Mesendoderm (in vitro differentiated cells): ENCODE data around the gene LTA.

ENCODE experiments used
- DNase-seq: peaks from one replicate; pipeline ENCODE4 v3.0.0; 2013
- H2AK5ac ChIP-seq: 2 replicates; pipeline ENCODE4 v1.6.1; 2013; ENCODE audit warnings: low read length, inconsistent platforms
- H2BK120ac ChIP-seq: 2 replicates; pipeline ENCODE4 v1.6.1; 2013; ENCODE audit warnings: low read depth, mild to moderate bottlenecking, low read length, moderate library complexity, mixed read lengths
- H2BK15ac ChIP-seq: replicated peaks from 2 replicates; pipeline ENCODE4 v1.6.1; 2013; ENCODE audit warnings: low read depth, mild to moderate bottlenecking, moderate library complexity
- H2BK5ac ChIP-seq: 2 replicates; pipeline ENCODE4 v1.6.1; 2013; ENCODE audit warnings: low read length, inconsistent platforms
- H3K18ac ChIP-seq: 2 replicates; pipeline ENCODE4 v1.6.1; 2013; ENCODE audit warnings: mild to moderate bottlenecking, low read length, mixed read lengths
- H3K23ac ChIP-seq: one replicate; pipeline ENCODE4 v1.6.1; 2013; ENCODE audit warnings: low read length
- H3K27ac ChIP-seq: 2 replicates; pipeline ENCODE4 v1.5.1; 2013; ENCODE audit warnings: low read depth, mild to moderate bottlenecking, inconsistent platforms, low read length, moderate library complexity
- H3K27me3 ChIP-seq: 2 replicates; pipeline ENCODE4 v1.6.1; 2013; ENCODE audit warnings: low read length, control low read depth, mild to moderate bottlenecking, inconsistent platforms; ENCODE audit not compliant: insufficient read depth, poor library complexity
- H3K36me3 ChIP-seq: 2 replicates; pipeline ENCODE4 v1.6.1; 2013; ENCODE audit warnings: low read length, inconsistent platforms; ENCODE audit not compliant: control insufficient read depth, insufficient read depth
- H3K4ac ChIP-seq: one replicate; pipeline ENCODE4 v1.6.1; 2013; ENCODE audit warnings: low read depth, mild to moderate bottlenecking, low read length, moderate library complexity
- H3K4me1 ChIP-seq: 2 replicates; pipeline ENCODE4 v1.6.1; 2013; ENCODE audit warnings: low read depth, low read length, inconsistent platforms; ENCODE audit not compliant: control insufficient read depth
- H3K4me2 ChIP-seq: 2 replicates; pipeline ENCODE4 v1.6.1; 2013; ENCODE audit warnings: low read length
- H3K4me3 ChIP-seq: 2 replicates; pipeline ENCODE4 v1.5.1; 2013; ENCODE audit warnings: mild to moderate bottlenecking, low read length
- H3K56ac ChIP-seq: one replicate; pipeline ENCODE4 v1.6.1; 2013; ENCODE audit warnings: low read length
- H3K79me1 ChIP-seq: 2 replicates; pipeline ENCODE4 v1.6.1; 2013; ENCODE audit warnings: low read length, inconsistent platforms
- H3K79me2 ChIP-seq: 2 replicates; pipeline ENCODE4 v1.6.1; 2013; ENCODE audit warnings: mild to moderate bottlenecking, low read length; ENCODE audit not compliant: control insufficient read depth, insufficient read depth
- H3K9ac ChIP-seq: 2 replicates; pipeline ENCODE4 v1.6.1; 2013; ENCODE audit warnings: low read length, inconsistent platforms
- H4K5ac ChIP-seq: one replicate; pipeline ENCODE4 v1.6.1; 2013; ENCODE audit warnings: low read length
- H4K8ac ChIP-seq: one replicate; pipeline ENCODE4 v1.6.1; 2013; ENCODE audit warnings: low read depth, mild to moderate bottlenecking, control low read depth, low read length, moderate library complexity
- WGBS: extraction: QIAGEN DNeasy Blood & Tissue Kit; methylation state at CpG from one replicate; pipeline ENCODE4 v1.1.7; 2013; ENCODE audit warnings: low lambda C conversion rate, missing lambda C conversion rate; ENCODE audit not compliant: insufficient coverage; ENCODE audit errors: extremely low coverage; 5-methylcytosine and 5-hydroxymethylcytosine counted together

LTA gene

GRCh38 chr6:31540640-31541039 is 31.4 kb upstream of the LTA start:
- DNase-seq = no peak
- H3K27me3 ChIP-seq = no peaks in the 10 kb centered on the region
- peak overlapping the region; percentile 80 for H3K9ac ChIP-seq
- no peak overlapping the region for H2AK5ac ChIP-seq
- no peak overlapping the region for H2BK15ac ChIP-seq
- no peak overlapping the region for H3K18ac ChIP-seq
- H3K23ac ChIP-seq = no peak overlapping the region
- peaks cover 25% of the 10 kb centered on the region for H3K36me3 ChIP-seq
- peak overlapping the region; percentile 43 for H3K4me2 ChIP-seq
- H2BK120ac ChIP-seq = no peak overlapping the region
- H4K5ac ChIP-seq = no peak overlapping the region
- H3K4me3 ChIP-seq = peak overlapping the region; percentile 48
- peaks cover 54% of the 10 kb centered on the region for H3K79me2 ChIP-seq
- H3K79me1 ChIP-seq = peaks cover 12% of the 10 kb centered on the region
- H2BK5ac ChIP-seq = no peak overlapping the region
- no peak overlapping the region for H4K8ac ChIP-seq
- peaks cover 5% of the 10 kb centered on the region for H3K4me1 ChIP-seq
- no CpG with 5 or more reads among the region's 4 CpGs for WGBS
- no peak overlapping the region for H3K4ac ChIP-seq
- peak overlapping the region; percentile 82 for H3K56ac ChIP-seq
- no peak overlapping the region for H3K27ac ChIP-seq

- H3K18ac ChIP-seq = peak overlapping the region; percentile 88
- H3K79me1 ChIP-seq = peaks cover 10% of the 10 kb centered on the region
- H3K27ac ChIP-seq = peak overlapping the region; percentile 79
- H3K4me1 ChIP-seq = peaks cover 5% of the 10 kb centered on the region
- H2BK5ac ChIP-seq = peak overlapping the region; percentile 99
- DNase-seq = peak; percentile 80
- peak overlapping the region; percentile 74 for H3K4ac ChIP-seq
- no CpG with 5 or more reads among the region's 21 CpGs for WGBS
- peak overlapping the region; percentile 47 for H2BK120ac ChIP-seq
- peak overlapping the region; percentile 25 for H2AK5ac ChIP-seq
- no peaks in the 10 kb centered on the region for H3K27me3 ChIP-seq
- peak overlapping the region; percentile 82 for H3K56ac ChIP-seq
- H3K23ac ChIP-seq = no peak overlapping the region
- H3K36me3 ChIP-seq = peaks cover 20% of the 10 kb centered on the region
- H3K4me3 ChIP-seq = peak overlapping the region; percentile 48
- no peak overlapping the region for H2BK15ac ChIP-seq
- peak overlapping the region; percentile 85 for H4K5ac ChIP-seq
- peak overlapping the region; percentile 43 for H3K4me2 ChIP-seq
- H3K9ac ChIP-seq = peak overlapping the region; percentile 80
- H4K8ac ChIP-seq = peak overlapping the region; percentile 16
- H3K79me2 ChIP-seq = peaks cover 49% of the 10 kb centered on the region
Observed at GRCh38 chr6:31541059-31541657, 30.9 kb upstream of the LTA start.

DNA sequence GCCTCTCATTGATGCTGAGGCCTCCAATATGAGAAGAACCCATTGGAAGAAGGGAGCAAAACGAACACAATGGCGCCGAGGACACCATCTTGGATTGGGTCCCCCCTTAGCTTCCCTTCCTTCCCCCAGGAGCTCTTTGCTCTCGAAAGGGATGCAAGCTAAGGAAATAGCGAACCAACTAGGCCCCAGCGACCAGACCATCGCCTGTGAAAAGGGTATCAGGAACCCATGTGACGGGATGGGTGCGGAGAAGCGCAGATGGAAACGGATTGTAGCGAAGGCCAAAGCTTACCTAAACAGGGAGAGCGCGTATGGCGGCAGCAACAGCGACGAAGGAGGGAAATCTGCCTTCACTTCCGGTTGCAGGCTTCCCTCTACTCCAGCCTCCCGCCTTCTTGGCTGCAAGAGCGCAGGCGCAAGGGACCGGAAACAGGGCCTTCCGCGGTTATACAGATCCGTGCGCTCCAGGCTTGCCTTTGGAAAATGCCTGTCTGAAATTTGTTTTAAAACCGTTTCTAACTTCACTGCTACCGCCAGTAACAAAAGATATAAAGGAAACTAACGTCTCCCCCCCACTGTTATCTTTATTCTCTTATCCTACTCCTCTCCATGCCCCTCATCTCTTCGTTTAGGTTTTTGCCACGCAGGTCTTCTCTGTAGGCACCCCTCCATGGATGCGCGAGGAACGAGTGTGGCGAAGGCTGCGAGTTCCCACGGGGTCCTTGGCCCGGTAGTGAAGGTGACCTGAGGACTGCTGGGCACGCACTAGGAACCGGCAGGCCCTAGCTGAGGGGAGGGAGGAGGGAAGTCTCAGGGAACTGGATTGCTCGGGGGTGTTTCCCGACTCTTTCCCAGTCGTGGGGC is 30.2 kb upstream of the LTA start, which contains the start of gene DDX39B:
Gene DDX39B, minus strand, starts transcription at position 346 of the 864 bp plus-strand sequence. CDS start 1,471 bp downstream, outside the sequence.
- Histone ChIP-seq H3K23ac (no peak within 1 kb of the TSS), H3K56ac (peak within 1 kb of the TSS; percentile 89), H3K4me1 (peaks cover 5% of the 10 kb centered on the region), H3K27ac (peak within 1 kb of the TSS; percentile 79), H2BK120ac (peak within 1 kb of the TSS; percentile 47), H3K79me2 (peaks cover 42% of the 10 kb centered on the region), H3K4ac (peak within 1 kb of the TSS; percentile 74), H3K4me2 (peak within 1 kb of the TSS; percentile 43), H2BK5ac (peak within 1 kb of the TSS; percentile 99), H3K79me1 (peaks cover 6% of the 10 kb centered on the region), H3K9ac (peak within 1 kb of the TSS; percentile 80), H4K5ac (peak within 1 kb of the TSS; percentile 85), H3K18ac (peak within 1 kb of the TSS; percentile 88), H4K8ac (peak within 1 kb of the TSS; percentile 16), H3K27me3 (no peaks in the 10 kb centered on the region), H2BK15ac (no peak within 1 kb of the TSS), H3K36me3 (peaks cover 14% of the 10 kb centered on the region), H2AK5ac (peak within 1 kb of the TSS; percentile 25), H3K4me3 (peak within 1 kb of the TSS; percentile 75)
- peak; percentile 99 for DNase-seq
- WGBS = no CpG with 5 or more reads among the region's 43 CpGs

DNA sequence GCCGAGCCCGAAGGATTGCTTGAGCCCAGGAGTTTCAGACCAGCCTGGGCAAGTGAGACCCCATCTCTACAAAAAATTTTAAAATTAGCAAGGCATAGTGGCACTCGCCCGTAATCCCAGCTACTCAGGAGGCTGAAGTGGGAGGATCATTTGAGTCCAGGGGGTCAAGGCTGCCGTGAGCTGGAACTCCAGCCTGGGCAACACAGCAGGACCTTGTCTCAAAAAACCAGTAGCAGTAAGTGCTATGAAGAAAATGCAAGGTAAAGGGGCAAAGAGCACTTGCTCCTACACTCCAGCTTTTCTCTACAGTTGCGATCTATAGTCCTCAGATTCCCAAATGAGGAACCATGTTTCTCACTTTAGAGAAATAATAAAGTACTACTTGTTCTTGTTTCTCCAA is 28.4 kb upstream of the LTA start:
- Histone ChIP-seq H4K5ac (no peak overlapping the region), H3K9ac (no peak overlapping the region), H3K56ac (no peak overlapping the region), H3K4me3 (no peak overlapping the region), H3K79me2 (peaks cover 31% of the 10 kb centered on the region), H3K27me3 (no peaks in the 10 kb centered on the region), H3K36me3 (peaks cover 11% of the 10 kb centered on the region), H3K23ac (no peak overlapping the region), H2BK120ac (no peak overlapping the region), H2BK5ac (no peak overlapping the region), H2AK5ac (no peak overlapping the region), H4K8ac (no peak overlapping the region), H3K18ac (no peak overlapping the region), H3K79me1 (peaks cover 9% of the 10 kb centered on the region), H3K4me2 (no peak overlapping the region), H2BK15ac (no peak overlapping the region), H3K27ac (no peak overlapping the region), H3K4ac (no peak overlapping the region), H3K4me1 (peaks cover 5% of the 10 kb centered on the region)
- WGBS = no CpG with 5 or more reads among the region's 6 CpGs
- no peak for DNase-seq

- Histone ChIP-seq H3K9ac (no peak overlapping the region), H3K18ac (no peak overlapping the region), H3K4me3 (no peak overlapping the region), H3K27ac (no peak overlapping the region), H3K27me3 (no peaks in the 10 kb centered on the region), H2BK15ac (no peak overlapping the region), H3K56ac (no peak overlapping the region), H3K4ac (no peak overlapping the region), H2BK120ac (no peak overlapping the region), H3K4me2 (no peak overlapping the region), H2BK5ac (no peak overlapping the region), H3K79me1 (peaks cover 7% of the 10 kb centered on the region), H3K23ac (no peak overlapping the region), H3K4me1 (peaks cover under 1% of the 10 kb centered on the region), H3K79me2 (peaks cover 21% of the 10 kb centered on the region), H4K5ac (no peak overlapping the region), H4K8ac (no peak overlapping the region), H2AK5ac (no peak overlapping the region), H3K36me3 (peaks cover 4% of the 10 kb centered on the region)
- DNase-seq = no peak
- WGBS = no CpG with 5 or more reads among the region's 2 CpGs
Observed at GRCh38 chr6:31544676-31545075, 27.4 kb upstream of the LTA start.
